Activated naive CD4-positive, alpha-beta T cell treated with anti-CD3 and anti-CD28 coated beads, Interleukin-2, amount 10 ng/mL, durations not matched to agents 7 days and 5 days (primary cell): ENCODE measurements around the gene NRG3.
A peak's percentile ranks its signal among the peaks of the same experiment; 100 is the strongest.

ENCODE experiments used
- CTCF ChIA-PET: fragments of 350-600 bp; sonication (Branson Sonifier 250); formaldehyde crosslinking; loops from one replicate; lab custom pipeline; 2021; ENCODE audit warnings: antibody characterized with exemption; lab: Charles Lee
- DNase-seq: peaks from one replicate; pipeline ENCODE4 v3.0.0-alpha.2; 2020
- H3K27ac Mint-ChIP-seq: one replicate; pipeline ENCODE4 v1.8.0; 2021; ENCODE audit warnings: mild to moderate bottlenecking, moderate library complexity, mixed read lengths
- H3K27me3 Mint-ChIP-seq: one replicate; pipeline ENCODE4 v1.8.0; 2021; ENCODE audit warnings: mild to moderate bottlenecking, mixed read lengths
- H3K36me3 Mint-ChIP-seq: one replicate; pipeline ENCODE4 v1.8.0; 2021; ENCODE audit warnings: mixed read lengths
- H3K4me1 Mint-ChIP-seq: one replicate; pipeline ENCODE4 v1.8.0; 2021; ENCODE audit warnings: mixed read lengths
- H3K4me3 Mint-ChIP-seq: one replicate; pipeline ENCODE4 v1.8.0; 2021; ENCODE audit warnings: mild to moderate bottlenecking, moderate library complexity, mixed read lengths
- H3K9me3 Mint-ChIP-seq: one replicate; pipeline ENCODE4 v1.8.0; 2021; ENCODE audit warnings: mixed read lengths

NRG3 gene

GRCh38 chr10:81874875-81875466 lies at the start of gene NRG3:
Gene NRG3, plus strand, starts transcription at chr10:81875194.
- H3K27ac Mint-ChIP-seq: no peak within 1 kb of the TSS
- DNase-seq: peak; percentile 19
- H3K4me3 Mint-ChIP-seq: peak within 1 kb of the TSS; percentile 44
- H3K9me3 Mint-ChIP-seq: no peaks in the 10 kb centered on the region
- H3K36me3 Mint-ChIP-seq: peaks cover 3% of the 10 kb centered on the region
- peaks cover 10% of the 10 kb centered on the region for H3K4me1 Mint-ChIP-seq
- CTCF ChIA-PET: no interaction called here
- peaks cover 62% of the 10 kb centered on the region for H3K27me3 Mint-ChIP-seq

DNA sequence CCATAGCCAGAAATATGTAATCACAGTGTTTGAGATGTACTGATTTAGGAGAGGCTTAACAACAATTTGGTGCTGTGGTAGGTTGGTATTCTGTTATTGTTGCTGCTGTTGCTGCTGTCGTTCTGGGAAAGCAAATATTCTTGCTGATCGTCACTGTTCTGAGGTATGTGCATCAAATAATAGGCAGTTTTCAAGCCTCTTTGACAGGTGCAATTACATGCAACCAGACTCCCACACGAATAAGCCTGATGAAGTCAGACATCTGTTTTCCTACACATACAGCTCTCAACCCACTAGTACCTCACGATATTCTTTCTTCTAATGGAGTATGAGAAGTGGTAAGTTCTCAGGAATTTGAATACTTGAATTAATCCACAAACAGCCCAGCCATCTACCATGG lies 46.7 kb upstream of the NRG3 start:
- no peaks in the 10 kb centered on the region for H3K4me1 Mint-ChIP-seq
- CTCF ChIA-PET: no interaction called here
- no peaks in the 10 kb centered on the region for H3K36me3 Mint-ChIP-seq
- H3K4me3 Mint-ChIP-seq: no peak overlapping the region
- no peaks in the 10 kb centered on the region for H3K9me3 Mint-ChIP-seq
- no peak for DNase-seq
- no peak overlapping the region for H3K27ac Mint-ChIP-seq
- no peaks in the 10 kb centered on the region for H3K27me3 Mint-ChIP-seq

DNA sequence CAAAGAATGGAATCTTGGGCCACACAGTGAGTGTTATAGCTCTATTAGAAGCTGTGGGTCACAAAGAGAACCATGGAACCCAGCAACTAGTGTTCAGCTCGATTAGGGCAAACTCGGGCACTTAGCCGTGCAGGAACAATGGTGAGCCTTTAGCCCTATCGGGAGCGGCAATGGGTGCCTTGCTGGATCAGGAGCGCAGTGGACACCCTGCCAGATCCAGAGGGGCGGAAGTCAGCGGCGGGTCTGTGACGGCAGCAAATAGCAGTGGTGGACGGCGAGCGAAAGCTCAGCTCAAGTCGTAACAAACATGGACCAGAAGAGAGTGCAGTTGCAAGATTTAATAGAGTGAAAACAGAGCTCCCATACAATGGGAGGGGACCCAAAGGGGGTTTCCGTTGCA lies 43.9 kb upstream of the NRG3 start:
- H3K27ac Mint-ChIP-seq: no peak overlapping the region
- H3K27me3 Mint-ChIP-seq: no peaks in the 10 kb centered on the region
- no peaks in the 10 kb centered on the region for H3K4me1 Mint-ChIP-seq
- H3K9me3 Mint-ChIP-seq: no peaks in the 10 kb centered on the region
- H3K4me3 Mint-ChIP-seq: no peak overlapping the region
- CTCF ChIA-PET: no interaction called here
- H3K36me3 Mint-ChIP-seq: no peaks in the 10 kb centered on the region
- DNase-seq: no peak

DNA sequence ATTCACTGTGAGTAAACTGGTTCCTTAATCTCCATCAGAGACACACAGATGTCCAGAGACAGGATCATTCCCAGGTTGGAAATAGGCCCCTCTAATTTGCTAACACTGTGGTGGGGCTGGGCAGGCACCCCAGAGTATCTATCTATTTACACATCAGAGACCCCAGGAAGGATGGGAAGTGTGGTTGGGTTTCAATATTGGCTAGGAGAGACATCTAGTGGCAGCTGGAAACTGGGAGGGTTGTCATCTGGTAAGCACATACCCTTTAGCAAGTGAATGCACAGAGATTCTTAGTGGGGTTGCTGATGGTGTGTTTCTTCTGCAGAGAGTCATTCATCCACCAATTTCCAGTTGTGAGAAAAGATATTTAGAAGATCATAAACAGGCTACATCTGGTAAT lies 36.0 kb upstream of the NRG3 start:
- no peak overlapping the region for H3K27ac Mint-ChIP-seq
- H3K27me3 Mint-ChIP-seq: peaks cover 8% of the 10 kb centered on the region
- DNase-seq: no peak
- no peaks in the 10 kb centered on the region for H3K36me3 Mint-ChIP-seq
- no peak overlapping the region for H3K4me3 Mint-ChIP-seq
- CTCF ChIA-PET: interaction anchor here (1.2 kb wide), 1 partner anchor 16 kb away, joined by 3 read pairs; no protein-coding TSS in a partner anchor
- H3K9me3 Mint-ChIP-seq: no peaks in the 10 kb centered on the region
- H3K4me1 Mint-ChIP-seq: no peaks in the 10 kb centered on the region

DNA sequence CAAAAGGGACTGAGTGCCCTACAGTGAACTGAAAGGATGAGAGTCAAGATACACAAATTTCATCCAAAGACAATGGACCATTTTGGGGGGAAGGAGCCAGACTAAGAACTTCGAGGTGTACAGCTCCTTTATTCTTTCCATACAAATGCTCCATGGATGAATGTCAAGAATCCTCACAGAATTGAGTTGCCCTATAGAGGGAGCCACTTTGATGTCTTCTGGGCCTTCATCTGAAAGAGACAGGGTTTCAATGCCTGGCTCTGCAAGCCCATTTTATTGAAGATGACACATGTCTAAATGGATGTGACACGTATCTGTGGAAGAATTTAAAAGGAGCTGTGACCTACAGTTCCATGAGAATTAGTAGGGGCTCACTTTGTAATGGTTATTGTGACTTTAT lies 32.0 kb upstream of the NRG3 start:
- Mint-ChIP-seq H3K36me3 (no peaks in the 10 kb centered on the region), H3K27me3 (peaks cover 8% of the 10 kb centered on the region), H3K4me1 (no peaks in the 10 kb centered on the region), H3K9me3 (no peaks in the 10 kb centered on the region), H3K4me3 (no peak overlapping the region), H3K27ac (no peak overlapping the region)
- DNase-seq: no peak
- CTCF ChIA-PET: no interaction called here

- H3K9me3 Mint-ChIP-seq: no peaks in the 10 kb centered on the region
- no peaks in the 10 kb centered on the region for H3K36me3 Mint-ChIP-seq
- H3K4me3 Mint-ChIP-seq: no peak overlapping the region
- no peak overlapping the region for H3K27ac Mint-ChIP-seq
- no peak for DNase-seq
- H3K4me1 Mint-ChIP-seq: no peaks in the 10 kb centered on the region
- no peaks in the 10 kb centered on the region for H3K27me3 Mint-ChIP-seq
- CTCF ChIA-PET: no interaction called here
Measured at GRCh38 chr10:81847675-81848074, 27.3 kb upstream of the NRG3 start.

- no peaks in the 10 kb centered on the region for H3K9me3 Mint-ChIP-seq
Measured at GRCh38 chr10:81848514-81848913, 26.5 kb upstream of the NRG3 start.

GRCh38 chr10:81848931-81849330 lies 26.1 kb upstream of the NRG3 start:
- Mint-ChIP-seq H3K4me1 (no peaks in the 10 kb centered on the region), H3K36me3 (no peaks in the 10 kb centered on the region), H3K27ac (no peak overlapping the region), H3K9me3 (no peaks in the 10 kb centered on the region), H3K27me3 (no peaks in the 10 kb centered on the region), H3K4me3 (no peak overlapping the region)
- CTCF ChIA-PET: no interaction called here
- DNase-seq: no peak

More at GRCh38 chr10:81848514-81848913, 26.5 kb upstream of the NRG3 start:
- H3K27me3 Mint-ChIP-seq: no peaks in the 10 kb centered on the region
- no peak for DNase-seq
- H3K4me3 Mint-ChIP-seq: no peak overlapping the region
- no peaks in the 10 kb centered on the region for H3K36me3 Mint-ChIP-seq
- CTCF ChIA-PET: no interaction called here
- no peaks in the 10 kb centered on the region for H3K4me1 Mint-ChIP-seq
- no peak overlapping the region for H3K27ac Mint-ChIP-seq

DNA sequence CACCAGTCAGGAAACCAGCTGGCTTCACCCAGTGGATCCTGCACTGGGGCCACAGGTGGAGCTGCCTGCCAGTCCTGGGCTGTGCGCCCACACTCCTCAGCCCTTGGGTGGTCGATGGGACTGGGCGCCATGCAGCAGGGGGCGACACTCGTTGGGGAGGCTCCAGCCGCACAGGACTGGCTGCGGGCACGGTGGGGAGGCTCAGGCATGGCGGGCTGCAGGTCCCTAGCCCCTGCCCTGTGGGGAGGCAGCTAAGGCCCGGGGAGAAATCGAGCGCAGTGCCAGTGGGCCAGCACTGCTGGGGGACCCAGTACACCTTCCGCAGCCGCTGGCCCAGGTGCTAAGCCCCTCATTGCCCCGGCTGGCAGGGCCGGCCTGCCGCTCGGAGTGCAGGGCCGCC lies 12.4 kb upstream of the NRG3 start:
- Mint-ChIP-seq H3K4me3 (no peak overlapping the region), H3K27ac (no peak overlapping the region)
- CTCF ChIA-PET: no interaction called here

DNA sequence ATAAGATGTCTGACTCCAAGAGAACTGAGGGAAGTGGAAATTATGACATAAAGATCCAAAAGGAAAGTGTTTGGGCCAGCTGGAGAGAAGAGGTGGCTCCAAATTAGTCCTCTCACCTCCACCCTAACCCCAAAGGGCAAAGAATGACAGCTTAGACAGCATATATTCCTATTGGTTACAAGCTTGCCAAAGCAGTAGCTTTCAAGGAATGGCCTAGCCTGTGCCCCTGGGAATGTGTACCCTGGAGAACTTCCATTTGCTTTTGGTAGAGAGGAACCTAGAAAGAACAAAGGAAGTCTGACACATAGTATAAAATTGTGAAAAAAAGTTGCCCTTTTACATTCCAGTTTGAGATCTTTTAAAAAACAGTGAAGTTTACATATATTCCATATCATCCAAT lies 11.2 kb upstream of the NRG3 start:
- Mint-ChIP-seq H3K27me3 (no peaks in the 10 kb centered on the region), H3K27ac (no peak overlapping the region), H3K9me3 (peaks cover 3% of the 10 kb centered on the region), H3K36me3 (no peaks in the 10 kb centered on the region), H3K4me1 (peaks cover 3% of the 10 kb centered on the region), H3K4me3 (no peak overlapping the region)
- DNase-seq: no peak
- CTCF ChIA-PET: no interaction called here

More for the DNA sequence above, 12.4 kb upstream of the NRG3 start:
- Mint-ChIP-seq H3K4me1 (peaks cover 3% of the 10 kb centered on the region), H3K27me3 (no peaks in the 10 kb centered on the region), H3K9me3 (peaks cover 3% of the 10 kb centered on the region), H3K36me3 (no peaks in the 10 kb centered on the region)
- DNase-seq: no peak

DNA sequence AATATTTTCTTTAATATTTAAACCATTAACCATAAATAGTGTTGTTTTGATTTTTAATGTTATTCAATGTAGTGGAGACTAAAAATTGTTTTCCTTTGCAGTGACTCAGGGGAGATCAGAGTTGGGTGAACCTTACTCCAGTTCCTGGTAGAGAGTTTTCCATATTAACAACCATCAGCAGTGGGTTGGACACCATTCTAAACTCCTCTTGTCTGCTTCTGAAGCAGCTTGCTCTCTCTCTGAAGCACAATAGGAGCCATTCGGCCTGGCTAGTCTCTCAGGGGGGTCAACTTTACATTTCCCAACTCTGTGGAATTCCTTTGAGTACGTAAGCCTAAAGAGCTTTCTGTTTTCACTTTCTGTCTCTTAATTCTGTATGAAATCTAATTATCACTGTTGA lies 9.4 kb upstream of the NRG3 start:
- Mint-ChIP-seq H3K9me3 (peaks cover 3% of the 10 kb centered on the region), H3K36me3 (no peaks in the 10 kb centered on the region), H3K27me3 (no peaks in the 10 kb centered on the region), H3K4me1 (peaks cover 3% of the 10 kb centered on the region), H3K27ac (no peak overlapping the region), H3K4me3 (no peak overlapping the region)
- no peak for DNase-seq
- CTCF ChIA-PET: no interaction called here

DNA sequence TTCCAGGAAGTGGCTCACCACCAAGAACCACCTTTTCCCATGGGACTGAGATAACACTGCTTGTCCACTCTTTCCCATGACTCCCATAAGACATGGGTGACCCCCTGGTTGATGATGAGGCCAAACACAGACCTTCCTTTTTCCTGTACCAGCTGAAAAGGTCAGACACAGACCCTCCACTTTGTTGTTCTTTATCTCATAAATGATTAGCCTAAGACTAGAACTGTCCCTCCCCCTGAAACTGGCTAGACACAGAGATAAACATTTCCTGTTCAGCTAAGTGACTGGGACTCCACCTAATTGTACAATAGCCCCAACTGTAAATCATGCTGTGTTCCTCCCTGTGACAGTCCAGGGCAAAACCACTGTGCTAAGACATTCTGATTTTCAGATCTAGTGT lies 8.2 kb upstream of the NRG3 start:
- DNase-seq: no peak
- CTCF ChIA-PET: no interaction called here
- Mint-ChIP-seq H3K4me3 (no peak overlapping the region), H3K9me3 (peaks cover 2% of the 10 kb centered on the region), H3K27ac (no peak overlapping the region), H3K4me1 (peaks cover 3% of the 10 kb centered on the region), H3K27me3 (peaks cover 4% of the 10 kb centered on the region), H3K36me3 (no peaks in the 10 kb centered on the region)

DNA sequence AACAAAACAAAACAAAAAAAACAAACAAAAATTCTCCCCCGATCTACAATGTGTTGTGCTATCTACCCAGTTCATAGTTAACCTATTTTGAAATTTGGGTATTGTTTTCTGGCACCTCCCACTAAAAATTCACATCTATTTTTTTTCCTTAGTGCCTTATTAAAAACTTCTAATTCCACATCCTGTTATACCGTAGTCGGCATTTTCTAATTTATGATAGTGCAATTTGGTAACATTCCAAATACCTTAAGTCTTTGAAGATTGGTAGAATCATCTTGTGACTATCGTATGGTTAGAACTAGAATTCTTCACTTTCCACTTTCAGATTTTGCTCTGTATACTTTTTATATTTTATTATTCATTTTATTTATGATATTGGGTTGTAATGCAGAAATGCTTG lies 4.5 kb upstream of the NRG3 start:
- DNase-seq: no peak
- CTCF ChIA-PET: no interaction called here
- Mint-ChIP-seq H3K27ac (no peak overlapping the region), H3K4me3 (no peak overlapping the region), H3K27me3 (peaks cover 37% of the 10 kb centered on the region), H3K4me1 (peaks cover 3% of the 10 kb centered on the region), H3K9me3 (no peaks in the 10 kb centered on the region), H3K36me3 (no peaks in the 10 kb centered on the region)

- CTCF ChIA-PET: no interaction called here
- Mint-ChIP-seq H3K27me3 (peaks cover 47% of the 10 kb centered on the region), H3K4me3 (no peak overlapping the region), H3K36me3 (peaks cover 3% of the 10 kb centered on the region), H3K4me1 (peaks cover 10% of the 10 kb centered on the region), H3K27ac (no peak overlapping the region), H3K9me3 (no peaks in the 10 kb centered on the region)
- no peak for DNase-seq
Measured at GRCh38 chr10:81871558-81871957, 3.4 kb upstream of the NRG3 start.

DNA sequence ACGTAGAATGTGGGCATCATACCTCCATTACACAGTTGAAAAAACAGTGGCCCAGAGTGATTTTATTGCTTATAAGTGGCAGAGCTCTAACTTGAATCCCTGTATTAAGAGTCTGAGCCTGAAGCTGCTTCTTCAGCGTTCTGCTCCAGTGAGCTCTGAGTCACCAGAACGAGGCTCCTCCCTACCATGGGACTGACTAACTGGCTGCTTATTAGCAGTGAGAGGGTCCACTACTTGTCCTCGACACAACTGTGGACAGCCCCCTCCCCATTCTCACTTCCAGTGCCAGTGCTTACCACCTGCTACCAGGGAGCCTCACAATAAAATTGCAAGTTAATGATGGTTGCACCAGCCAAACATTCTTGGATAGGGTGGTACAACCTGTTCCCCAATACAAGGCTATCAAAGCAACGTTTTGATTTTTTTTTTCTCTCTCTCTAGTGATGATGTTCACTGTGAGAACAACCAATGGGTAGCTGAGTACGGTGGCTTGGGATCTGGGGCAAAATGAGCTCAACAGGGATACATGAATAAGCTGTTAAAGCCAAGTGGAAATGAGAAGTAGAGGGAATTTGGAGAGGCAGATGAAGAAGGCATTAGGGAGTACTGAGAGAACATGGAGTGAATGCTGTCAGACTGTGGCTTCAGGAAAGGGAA lies 2.7 kb upstream of the NRG3 start:
- no peaks in the 10 kb centered on the region for H3K9me3 Mint-ChIP-seq
- CTCF ChIA-PET: no interaction called here
- H3K27me3 Mint-ChIP-seq: peaks cover 52% of the 10 kb centered on the region
- H3K4me1 Mint-ChIP-seq: peaks cover 10% of the 10 kb centered on the region
- no peak for DNase-seq
- no peak overlapping the region for H3K4me3 Mint-ChIP-seq
- H3K36me3 Mint-ChIP-seq: peaks cover 3% of the 10 kb centered on the region
- no peak overlapping the region for H3K27ac Mint-ChIP-seq
